ENCODE data around the gene LRRC3. TPM values are rescaled to one million over a fixed set of nuclear protein-coding genes. Genes with fewer than 3 reads are reported as not detected.

Gene LRRC3
- polyA plus RNA-seq, 1 of the 3 experiments (the other 2 are of a cell fraction): 2.3 TPM

DNA sequence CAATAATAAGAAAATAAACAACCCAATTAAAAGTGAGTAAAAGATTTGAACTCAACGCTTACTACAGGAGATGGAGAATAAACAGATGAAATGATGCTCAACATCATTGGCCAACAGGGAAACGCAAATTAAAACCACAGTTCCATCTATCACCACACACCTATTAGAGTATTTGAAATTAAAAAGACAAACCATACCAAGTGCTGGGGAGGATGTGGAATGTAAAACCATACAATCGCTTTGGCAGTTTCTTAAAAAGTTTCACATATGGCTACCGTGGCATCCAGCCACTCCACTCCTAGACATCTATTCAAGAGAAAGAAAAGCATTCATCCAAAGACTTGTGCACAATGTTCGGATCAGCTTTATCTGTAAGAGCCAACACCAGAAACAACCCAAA is 1.3 kb upstream of the LRRC3 start:
- 49% methylated on average over 5 of the region's 5 CpGs for WGBS (ENCODE audit: low lambda C conversion rate)
- Histone ChIP-seq H3K4me3 (ENCODE audit: low read depth in 2 of 2, low read length in 1 of 2) (no peak overlapping the region), H3F3A (replicated peaks; ENCODE audit: insufficient read depth) (peaks cover 16% of the 10 kb centered on the region), H3K27ac (ENCODE audit: low read depth in 2 of 2, low read length in 1 of 2) (no peak overlapping the region), H3K27me3 (ENCODE audit: insufficient read depth) (peaks cover 11% of the 10 kb centered on the region; the same call in 1 of the 2 replicates), H2AFZ (ENCODE audit: low read depth) (no peak overlapping the region), H4K20me1 (ENCODE audit: insufficient read depth) (no peaks in the 10 kb centered on the region), H3K4me2 (no peak overlapping the region), H3K9me3 (0 out of 2 replicates have a peak, but pooled peaks cover 3% of the 10 kb centered on the region), H3K9ac (no peak overlapping the region), H3K79me2 (ENCODE audit: insufficient read depth) (no peaks in the 10 kb centered on the region), H3K36me3 (replicated peaks in 1 of 2; ENCODE audit: control insufficient read depth in 1 of 2, insufficient read depth in 2 of 2, low read length in 1 of 2) (no peaks in the 10 kb centered on the region), H3K9me2 (no peaks in the 10 kb centered on the region), H3K4me1 (ENCODE audit: control insufficient read depth in 1 of 2, insufficient read depth in 2 of 2, low read depth in 1 of 2, low read length in 1 of 2) (peaks cover 0 to 28% of the 10 kb centered on the region in 2 experiments; a peak in 1 of 4 replicates)
- ChIA-PET CTCF (interaction anchor here (1.5 to 3.3 kb wide), 2 partner anchors 15 to 158 kb away, joined by 3 to 12 read pairs; no protein-coding TSS in a partner anchor), POLR2A (interaction anchor here (1.3 kb wide), 1 partner anchor 115 kb away, joined by 5 read pairs; no protein-coding TSS in a partner anchor)
- no peak for DNase-seq
- no peak for TF ChIP-seq GABPA (IDR thresholded peaks at IDR 0.05; ENCODE audit: low read depth)
- TF ChIP-seq RCOR1 (IDR thresholded peaks at IDR 0.05; ENCODE audit: low read length): no peak
- no peak for TF ChIP-seq FOSL2 (IDR thresholded peaks at IDR 0.05; ENCODE audit: borderline replicate concordance, low read depth)

DNA sequence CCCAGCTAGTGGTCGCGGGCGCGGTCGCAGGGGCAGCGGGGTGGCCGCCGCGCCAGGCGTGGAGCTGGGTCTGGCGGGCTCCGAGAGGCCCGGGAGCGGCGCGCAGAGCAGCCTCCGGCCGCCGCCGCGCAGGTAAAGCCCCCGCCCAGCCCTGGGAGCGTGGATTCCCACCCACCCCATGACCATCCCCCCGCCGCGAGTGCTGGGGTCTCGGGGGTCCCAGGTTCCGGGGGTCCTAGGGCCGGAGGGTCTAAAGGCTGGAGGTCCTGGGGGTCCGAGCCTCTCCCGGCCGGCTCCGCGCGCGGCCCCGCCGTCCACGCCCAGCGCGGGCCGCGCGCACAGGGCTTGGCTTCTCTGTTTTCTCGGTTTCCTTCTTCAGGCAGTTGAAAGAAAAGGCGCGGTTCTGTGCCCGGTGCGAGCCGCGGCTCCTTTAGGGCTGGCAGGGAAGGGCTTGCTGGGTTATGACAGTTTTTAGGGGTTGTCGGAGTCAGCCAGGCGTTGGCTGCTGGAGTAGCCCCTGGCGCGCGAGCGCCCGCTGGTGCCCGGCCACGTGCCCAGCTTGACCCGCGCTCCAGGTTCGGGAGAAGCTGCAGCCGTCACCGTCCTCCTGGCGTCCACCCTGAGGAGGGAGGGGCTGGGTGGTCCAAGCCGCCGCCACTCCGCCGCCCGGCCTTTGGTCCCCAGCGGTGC is 359 bp downstream of the LRRC3 start:
- DNase-seq: peak; percentile 82
- H3K27ac ChIP-seq (ENCODE audit: low read depth in 2 of 2, low read length in 1 of 2): no peak overlapping the region
- peak overlapping the region; percentile 87 for H3K4me2 ChIP-seq
- H4K20me1 ChIP-seq (ENCODE audit: insufficient read depth): no peaks in the 10 kb centered on the region
- peaks cover 5% of the 10 kb centered on the region; the same call in 1 of the 2 replicates for H3K27me3 ChIP-seq (ENCODE audit: insufficient read depth)
- POLR2A ChIA-PET: interaction anchor here (0.5 to 1.3 kb wide), 3 partner anchors 26 to 117 kb away, joined by 3 to 5 read pairs (median 3); no protein-coding TSS in a partner anchor
- peak overlapping the region; percentile 55 to 75 for H3K4me3 ChIP-seq (ENCODE audit: low read depth in 2 of 2, low read length in 1 of 2)
- H3K79me2 ChIP-seq (ENCODE audit: insufficient read depth): no peaks in the 10 kb centered on the region
- H3K9me2 ChIP-seq: no peaks in the 10 kb centered on the region
- 0 out of 2 replicates have a peak, but pooled peaks cover 3% of the 10 kb centered on the region for H3K9me3 ChIP-seq
- no peaks in the 10 kb centered on the region for H3K36me3 ChIP-seq (replicated peaks in 1 of 2; ENCODE audit: control insufficient read depth in 1 of 2, insufficient read depth in 2 of 2, low read length in 1 of 2)
- peak overlapping the region; percentile 59; the same call in 1 of the 2 replicates for H2AFZ ChIP-seq (ENCODE audit: low read depth)
- H3F3A ChIP-seq (replicated peaks; ENCODE audit: insufficient read depth): peaks cover 16% of the 10 kb centered on the region
- CTCF ChIA-PET: interaction anchor here (0.6 to 3.3 kb wide), 18 partner anchors 16 to 160 kb away, joined by 3 to 12 read pairs (median 4); partner anchors contain the start of gene CFAP410
- peak overlapping the region; percentile 49; the same call in 1 of the 2 replicates for H3K9ac ChIP-seq
- WGBS (ENCODE audit: low lambda C conversion rate): 2% methylated on average over 18 of the region's 72 CpGs
- H3K4me1 ChIP-seq (ENCODE audit: control insufficient read depth in 1 of 2, insufficient read depth in 2 of 2, low read depth in 1 of 2, low read length in 1 of 2): peaks cover 0 to 14% of the 10 kb centered on the region in 2 experiments; a peak in 1 of 4 replicates
- no peak for TF ChIP-seq TEAD4 (IDR thresholded peaks at IDR 0.05; ENCODE audit: borderline replicate concordance, insufficient read depth)
- no peak for TF ChIP-seq FOSL2 (IDR thresholded peaks at IDR 0.05; ENCODE audit: borderline replicate concordance, low read depth)
- no peak for TF ChIP-seq NFIC (IDR thresholded peaks at IDR 0.05; ENCODE audit: borderline replicate concordance)
- TF ChIP-seq CHD2 (IDR thresholded peaks at IDR 0.05; ENCODE audit: low read length, partially characterized antibody): no peak
- TF ChIP-seq, protein P1, sequence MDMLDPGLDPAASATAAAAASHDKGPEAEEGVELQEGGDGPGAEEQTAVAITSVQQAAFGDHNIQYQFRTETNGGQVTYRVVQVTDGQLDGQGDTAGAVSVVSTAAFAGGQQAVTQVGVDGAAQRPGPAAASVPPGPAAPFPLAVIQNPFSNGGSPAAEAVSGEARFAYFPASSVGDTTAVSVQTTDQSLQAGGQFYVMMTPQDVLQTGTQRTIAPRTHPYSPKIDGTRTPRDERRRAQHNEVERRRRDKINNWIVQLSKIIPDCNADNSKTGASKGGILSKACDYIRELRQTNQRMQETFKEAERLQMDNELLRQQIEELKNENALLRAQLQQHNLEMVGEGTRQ (IDR thresholded peaks at IDR 0.05; ENCODE audit: borderline replicate concordance, low read depth, low read length): no peak
- no peak for TF ChIP-seq TAF1 (IDR thresholded peaks at IDR 0.05; ENCODE audit: borderline replicate concordance, low read depth, low read length)
- TF ChIP-seq RCOR1 (IDR thresholded peaks at IDR 0.05; ENCODE audit: low read length): no peak
- no peak for TF ChIP-seq TCF12 (IDR thresholded peaks at IDR 0.05)
- TF ChIP-seq GATA2 (CRISPR knock-in tag; IDR thresholded peaks at IDR 0.05): no peak
- TF ChIP-seq JUND (IDR thresholded peaks at IDR 0.05): no peak
- TF ChIP-seq SMC3 (IDR thresholded peaks at IDR 0.05; ENCODE audit: low read depth, low read length): peak; percentile 15; the same call in 1 of the 2 replicates
- TF ChIP-seq NRF1 (IDR thresholded peaks at IDR 0.05; ENCODE audit: low read depth, low read length): no peak
- TF ChIP-seq RXRA (IDR thresholded peaks at IDR 0.05; ENCODE audit: borderline replicate concordance, low read depth): no peak
- TF ChIP-seq, protein P2, sequence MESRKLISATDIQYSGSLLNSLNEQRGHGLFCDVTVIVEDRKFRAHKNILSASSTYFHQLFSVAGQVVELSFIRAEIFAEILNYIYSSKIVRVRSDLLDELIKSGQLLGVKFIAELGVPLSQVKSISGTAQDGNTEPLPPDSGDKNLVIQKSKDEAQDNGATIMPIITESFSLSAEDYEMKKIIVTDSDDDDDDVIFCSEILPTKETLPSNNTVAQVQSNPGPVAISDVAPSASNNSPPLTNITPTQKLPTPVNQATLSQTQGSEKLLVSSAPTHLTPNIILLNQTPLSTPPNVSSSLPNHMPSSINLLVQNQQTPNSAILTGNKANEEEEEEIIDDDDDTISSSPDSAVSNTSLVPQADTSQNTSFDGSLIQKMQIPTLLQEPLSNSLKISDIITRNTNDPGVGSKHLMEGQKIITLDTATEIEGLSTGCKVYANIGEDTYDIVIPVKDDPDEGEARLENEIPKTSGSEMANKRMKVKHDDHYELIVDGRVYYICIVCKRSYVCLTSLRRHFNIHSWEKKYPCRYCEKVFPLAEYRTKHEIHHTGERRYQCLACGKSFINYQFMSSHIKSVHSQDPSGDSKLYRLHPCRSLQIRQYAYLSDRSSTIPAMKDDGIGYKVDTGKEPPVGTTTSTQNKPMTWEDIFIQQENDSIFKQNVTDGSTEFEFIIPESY (IDR thresholded peaks at IDR 0.05; ENCODE audit: borderline replicate concordance, low read depth): no peak
- TF ChIP-seq EZH2phosphoT487 (IDR thresholded peaks at IDR 0.05; ENCODE audit: borderline replicate concordance, low read depth): no peak
- no peak for TF ChIP-seq RFX5 (IDR thresholded peaks at IDR 0.05; ENCODE audit: low read length)
- TF ChIP-seq, protein P3, sequence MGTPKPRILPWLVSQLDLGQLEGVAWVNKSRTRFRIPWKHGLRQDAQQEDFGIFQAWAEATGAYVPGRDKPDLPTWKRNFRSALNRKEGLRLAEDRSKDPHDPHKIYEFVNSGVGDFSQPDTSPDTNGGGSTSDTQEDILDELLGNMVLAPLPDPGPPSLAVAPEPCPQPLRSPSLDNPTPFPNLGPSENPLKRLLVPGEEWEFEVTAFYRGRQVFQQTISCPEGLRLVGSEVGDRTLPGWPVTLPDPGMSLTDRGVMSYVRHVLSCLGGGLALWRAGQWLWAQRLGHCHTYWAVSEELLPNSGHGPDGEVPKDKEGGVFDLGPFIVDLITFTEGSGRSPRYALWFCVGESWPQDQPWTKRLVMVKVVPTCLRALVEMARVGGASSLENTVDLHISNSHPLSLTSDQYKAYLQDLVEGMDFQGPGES (IDR thresholded peaks at IDR 0.05; ENCODE audit: low read depth, low read length): no peak
- TF ChIP-seq YY1 (IDR thresholded peaks at IDR 0.05; ENCODE audit: low read depth): no peak
- TF ChIP-seq, protein P4, sequence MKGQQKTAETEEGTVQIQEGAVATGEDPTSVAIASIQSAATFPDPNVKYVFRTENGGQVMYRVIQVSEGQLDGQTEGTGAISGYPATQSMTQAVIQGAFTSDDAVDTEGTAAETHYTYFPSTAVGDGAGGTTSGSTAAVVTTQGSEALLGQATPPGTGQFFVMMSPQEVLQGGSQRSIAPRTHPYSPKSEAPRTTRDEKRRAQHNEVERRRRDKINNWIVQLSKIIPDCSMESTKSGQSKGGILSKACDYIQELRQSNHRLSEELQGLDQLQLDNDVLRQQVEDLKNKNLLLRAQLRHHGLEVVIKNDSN (IDR thresholded peaks at IDR 0.05; ENCODE audit: borderline replicate concordance, low read depth): peak; percentile 18; the same call in 1 of the 2 replicates
- TF ChIP-seq EP300 (IDR thresholded peaks at IDR 0.05; ENCODE audit: borderline replicate concordance in 1 of 2, low read depth in 1 of 2, low read length in 1 of 2): no peak
- no peak for TF ChIP-seq GABPA (IDR thresholded peaks at IDR 0.05; ENCODE audit: low read depth)

Measured in SK-N-SH (cell line).